Body of pancreas (tissue), 4 donors: ENCODE measurements around the gene FHL1.

ENCODE experiments used
- CTCF ChIP-seq, 7 experiments: fragments of 450-650 bp in 4 of 7; fragments of 200-600 bp in 3 of 7; sonication (generic) in 3 of 7; IDR thresholded peaks; one replicate each; pipeline ENCODE4 v1.5.1; 2016 to 2019; ENCODE audit warnings: antibody characterized with exemption in 7 of 7
- POLR2A ChIP-seq, 3 donors: fragments of 450-650 bp; IDR thresholded peaks; one replicate each; pipeline ENCODE4 v1.6.1; 2016; ENCODE audit warnings: antibody characterized with exemption in 3 of 3, mild to moderate bottlenecking in 2 of 3

DNA sequence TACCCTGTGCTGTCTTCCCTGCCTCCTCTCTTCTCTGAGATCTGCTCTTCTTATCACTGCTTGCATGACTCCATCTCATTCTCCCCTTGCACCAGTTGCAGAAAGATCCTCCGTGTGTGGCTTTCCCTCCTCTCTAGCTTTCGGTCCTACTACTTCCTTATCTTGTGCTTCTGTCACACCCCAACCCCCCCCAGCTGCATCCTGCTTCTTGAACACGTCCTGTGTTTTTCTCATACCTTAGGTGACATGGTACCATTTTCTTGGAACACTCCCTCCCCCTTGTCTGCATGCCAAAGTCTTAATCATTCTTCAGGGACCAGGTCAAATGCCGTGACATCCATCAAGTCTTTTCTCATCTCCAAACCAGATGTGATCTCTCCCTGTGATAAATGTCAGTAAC lies 46.4 kb downstream of the FHL1 start:
- no peak for TF ChIP-seq CTCF (IDR thresholded peaks at IDR 0.05)
- TF ChIP-seq POLR2A (IDR thresholded peaks at IDR 0.05): no peak
